ENCODE results near the gene JAK3. TPM values are rescaled to one million over a fixed set of nuclear protein-coding genes. Genes with fewer than 3 reads are reported as not detected.
A peak's percentile ranks its signal among the peaks of the same experiment; 100 is the strongest.

Gene JAK3
- total RNA-seq, 1 experiment from 2014 or later: not detected

GRCh38 chr19:17794731-17795494 is 52.9 kb downstream of the JAK3 start, which contains the start of gene B3GNT3:
TSS of gene B3GNT3 (plus strand) at chr19:17795138. CDS start at chr19:17807808, 12,670 bp downstream.
- Mint-ChIP-seq H3K4me3 (ENCODE audit: low read depth, unreplicated experiment) (peak within 1 kb of the TSS; percentile 88), H3K9me3 (ENCODE audit: low read depth, unreplicated experiment) (no peaks in the 10 kb centered on the region), H3K36me3 (ENCODE audit: insufficient read depth, unreplicated experiment) (peaks cover 48% of the 10 kb centered on the region), H3K27ac (ENCODE audit: unreplicated experiment) (peak within 1 kb of the TSS; percentile 91), H3K4me1 (ENCODE audit: low read depth, unreplicated experiment) (peaks cover 15% of the 10 kb centered on the region), H3K27me3 (ENCODE audit: unreplicated experiment) (no peaks in the 10 kb centered on the region)
- peak; percentile 94 for DNase-seq
- no peak for TF ChIP-seq CTCF (IDR thresholded peaks at IDR 0.05; ENCODE audit: unreplicated experiment)
- CTCF ChIA-PET: interaction anchor here (0.9 to 1.0 kb wide), 2 partner anchors 19 to 61 kb away, joined by 3 to 4 read pairs; no protein-coding TSS in a partner anchor
- intact Hi-C loops (cut with micrococcal nuclease; ENCODE audit: unreplicated experiment): no loop called here
- BruUV-seq (replicated peaks): TSS peak; percentile 45

GRCh38 chr19:17794412-17794730 is 53.4 kb downstream of the JAK3 start:
- intact Hi-C loops (cut with micrococcal nuclease; ENCODE audit: unreplicated experiment): no loop called here
- Mint-ChIP-seq H3K27me3 (ENCODE audit: unreplicated experiment) (no peaks in the 10 kb centered on the region), H3K27ac (ENCODE audit: unreplicated experiment) (peak overlapping the region; percentile 91), H3K4me1 (ENCODE audit: low read depth, unreplicated experiment) (peaks cover 18% of the 10 kb centered on the region), H3K9me3 (ENCODE audit: low read depth, unreplicated experiment) (no peaks in the 10 kb centered on the region), H3K4me3 (ENCODE audit: low read depth, unreplicated experiment) (peak overlapping the region; percentile 88), H3K36me3 (ENCODE audit: insufficient read depth, unreplicated experiment) (peaks cover 44% of the 10 kb centered on the region)
- DNase-seq: no peak
- CTCF ChIA-PET: interaction anchor here (0.9 to 1.0 kb wide), 2 partner anchors 19 to 61 kb away, joined by 3 to 4 read pairs; no protein-coding TSS in a partner anchor
- TSS peak; percentile 83 for BruUV-seq (replicated peaks)
- TF ChIP-seq CTCF (IDR thresholded peaks at IDR 0.05; ENCODE audit: unreplicated experiment): no peak

GRCh38 chr19:17790059-17790780 is 57.6 kb downstream of the JAK3 start:
- no peak for TF ChIP-seq CTCF (IDR thresholded peaks at IDR 0.05; ENCODE audit: unreplicated experiment)
- DNase-seq: no peak
- H3K9me3 Mint-ChIP-seq (ENCODE audit: low read depth, unreplicated experiment): no peaks in the 10 kb centered on the region
- BruUV-seq (replicated peaks): no TSS peak
- H3K27me3 Mint-ChIP-seq (ENCODE audit: unreplicated experiment): no peaks in the 10 kb centered on the region
- H3K4me1 Mint-ChIP-seq (ENCODE audit: low read depth, unreplicated experiment): peaks cover 29% of the 10 kb centered on the region
- no peak overlapping the region for H3K27ac Mint-ChIP-seq (ENCODE audit: unreplicated experiment)
- intact Hi-C loops (cut with micrococcal nuclease; ENCODE audit: unreplicated experiment): no loop called here
- CTCF ChIA-PET: interaction anchor here (0.6 kb wide), 1 partner anchor 69 kb away, joined by 5 read pairs; no protein-coding TSS in a partner anchor
- H3K36me3 Mint-ChIP-seq (ENCODE audit: insufficient read depth, unreplicated experiment): peaks cover 15% of the 10 kb centered on the region
- H3K4me3 Mint-ChIP-seq (ENCODE audit: low read depth, unreplicated experiment): no peak overlapping the region

- H3K27me3 Mint-ChIP-seq (ENCODE audit: unreplicated experiment): no peaks in the 10 kb centered on the region
- CTCF ChIA-PET: no interaction called here
- BruUV-seq (replicated peaks): no TSS peak
- intact Hi-C loops (cut with micrococcal nuclease; ENCODE audit: unreplicated experiment): no loop called here
- no peaks in the 10 kb centered on the region for H3K9me3 Mint-ChIP-seq (ENCODE audit: low read depth, unreplicated experiment)
- peaks cover 10% of the 10 kb centered on the region for H3K36me3 Mint-ChIP-seq (ENCODE audit: insufficient read depth, unreplicated experiment)
- no peak overlapping the region for H3K27ac Mint-ChIP-seq (ENCODE audit: unreplicated experiment)
- peaks cover 29% of the 10 kb centered on the region for H3K4me1 Mint-ChIP-seq (ENCODE audit: low read depth, unreplicated experiment)
- H3K4me3 Mint-ChIP-seq (ENCODE audit: low read depth, unreplicated experiment): no peak overlapping the region
- TF ChIP-seq CTCF (IDR thresholded peaks at IDR 0.05; ENCODE audit: unreplicated experiment): no peak
- DNase-seq: no peak
These were observed 59.1 kb downstream of the JAK3 start for GRCh38 chr19:17788632-17789031.
